ENCODE results near the gene WDFY4. TPM values are rescaled to one million over a fixed set of nuclear protein-coding genes. Genes with fewer than 3 reads are reported as not detected.

The WDFY4 gene
- total RNA-seq, 1 experiment from 2014 or later, result 0.22 TPM

- no peaks in the 10 kb centered on the region for H3K79me2 ChIP-seq (ENCODE audit: insufficient read depth, low read length)
These were observed 128.6 kb downstream of the WDFY4 start for GRCh38 chr10:48813291-48813690.

GRCh38 chr10:48813825-48814224 is 129.2 kb downstream of the WDFY4 start:
- Histone ChIP-seq H3K4me2 (ENCODE audit: low read length) (no peak overlapping the region), H3K4me3 (replicated peaks in 1 of 2; ENCODE audit: low read depth in 1 of 2, low read length in 2 of 2) (no peak overlapping the region), H2AFZ (ENCODE audit: low read depth, low read length, poor library complexity, severe bottlenecking) (no peak overlapping the region), H3K79me2 (ENCODE audit: insufficient read depth, low read length) (no peaks in the 10 kb centered on the region), H3K27ac (ENCODE audit: low read depth, low read length) (no peak overlapping the region), H3K9ac (ENCODE audit: low read length) (no peak overlapping the region), H4K20me1 (ENCODE audit: insufficient read depth) (no peaks in the 10 kb centered on the region), H3K9me2 (ENCODE audit: insufficient read depth) (no peaks in the 10 kb centered on the region), H3K4me1 (ENCODE audit: control insufficient read depth in 1 of 2, insufficient read depth in 2 of 2, low read length in 2 of 2) (peaks cover 0 to 7% of the 10 kb centered on the region in 2 experiments; a peak in 1 of 4 replicates), H3K27me3 (ENCODE audit: insufficient read depth, low read length) (no peaks in the 10 kb centered on the region), H3K36me3 (ENCODE audit: control insufficient read depth in 1 of 2, insufficient read depth in 2 of 2, low read length in 2 of 2) (no peaks in the 10 kb centered on the region), H3K9me3 (ENCODE audit: control insufficient read depth in 1 of 2, insufficient read depth in 1 of 2, low read depth in 1 of 2, low read length in 2 of 2) (no peaks in the 10 kb centered on the region)
- DNase-seq (ENCODE audit: low read depth, low spot score) (no peak), ATAC-seq (no peak)
- intact Hi-C loops (cut with micrococcal nuclease), result no loop called here
- POLR2A ChIA-PET, result no interaction called here
- BruUV-seq (replicated peaks), result no TSS peak
- CTCF ChIA-PET, result no interaction called here
- RAD21 ChIA-PET (ENCODE audit: low non-redundant PET in 1 of 2, low total read pairs in 2 of 2, uncharacterized antibody in 2 of 2, unreplicated experiment in 2 of 2), result no interaction called here
- no peak for TF ChIP-seq EZH2phosphoT487 (IDR thresholded peaks at IDR 0.05; ENCODE audit: borderline replicate concordance)
- no peak for TF ChIP-seq ZFX (IDR thresholded peaks at IDR 0.05)
- TF ChIP-seq JUND (IDR thresholded peaks at IDR 0.05), result no peak
- TF ChIP-seq RAD21 (IDR thresholded peaks at IDR 0.05; ENCODE audit: low read depth), result no peak
- no peak for TF ChIP-seq FOSL1 (IDR thresholded peaks at IDR 0.05; ENCODE audit: low read depth)
- no peak for TF ChIP-seq CBX3 (IDR thresholded peaks at IDR 0.05; ENCODE audit: low read depth)
- no peak for TF ChIP-seq SIN3A (IDR thresholded peaks at IDR 0.05; ENCODE audit: low read depth)

More at GRCh38 chr10:48813291-48813690, 128.6 kb downstream of the WDFY4 start:
- no peak for TF ChIP-seq ZNF274 (IDR thresholded peaks at IDR 0.05; ENCODE audit: low read depth, low read length)
- Histone ChIP-seq H4K20me1 (ENCODE audit: insufficient read depth) (no peaks in the 10 kb centered on the region), H3K4me3 (replicated peaks in 1 of 2; ENCODE audit: low read depth in 1 of 2, low read length in 2 of 2) (no peak overlapping the region), H3K36me3 (ENCODE audit: control insufficient read depth in 1 of 2, insufficient read depth in 2 of 2, low read length in 2 of 2) (no peaks in the 10 kb centered on the region), H3K4me2 (ENCODE audit: low read length) (no peak overlapping the region), H3K9ac (ENCODE audit: low read length) (no peak overlapping the region), H3K27ac (ENCODE audit: low read depth, low read length) (no peak overlapping the region), H2AFZ (ENCODE audit: low read depth, low read length, poor library complexity, severe bottlenecking) (no peak overlapping the region), H3K9me2 (ENCODE audit: insufficient read depth) (no peaks in the 10 kb centered on the region), H3K4me1 (ENCODE audit: control insufficient read depth in 1 of 2, insufficient read depth in 2 of 2, low read length in 2 of 2) (peaks cover 0 to 7% of the 10 kb centered on the region in 2 experiments; a peak in 1 of 4 replicates), H3K27me3 (ENCODE audit: insufficient read depth, low read length) (0 out of 2 replicates have a peak, but pooled peaks cover 3% of the 10 kb centered on the region), H3K9me3 (ENCODE audit: control insufficient read depth in 1 of 2, insufficient read depth in 1 of 2, low read depth in 1 of 2, low read length in 2 of 2) (no peaks in the 10 kb centered on the region)
- POLR2A ChIA-PET, result no interaction called here
- RAD21 ChIA-PET (ENCODE audit: low non-redundant PET in 1 of 2, low total read pairs in 2 of 2, uncharacterized antibody in 2 of 2, unreplicated experiment in 2 of 2), result no interaction called here
- intact Hi-C loops (cut with micrococcal nuclease), result no loop called here
- ATAC-seq (no peak), DNase-seq (ENCODE audit: low read depth, low spot score) (no peak)
- BruUV-seq (replicated peaks), result no TSS peak
- CTCF ChIA-PET, result no interaction called here
